ENCODE measurements around the gene KIRREL1.

GRCh38 chr1:158048371-158049067, 55.1 kb downstream of the KIRREL1 start:
- TF ChIP-seq CTCF (IDR thresholded peaks at IDR 0.05; ENCODE audit: insufficient read depth, low read depth, low read length) = no peak
- no peak for TF ChIP-seq EZH2 (IDR thresholded peaks at IDR 0.05; ENCODE audit: insufficient read depth, low read length)
